Left lobe of liver (tissue), 2 donors: ENCODE data around the gene TMEM80. TPM values are rescaled to one million over a fixed set of nuclear protein-coding genes. Genes with fewer than 3 reads are reported as not detected.
"Not testable (repeated sequence)": the region's sequence is repeated elsewhere in the genome, so short reads cannot be mapped to it uniquely, and the experiment has no call there.

ENCODE experiments used
- ATAC-seq: fragments of 200-7000 bp; cut with Tn5 transposase; one replicate; pipeline ENCODE4 v1.9.1; 2020; ENCODE audit warnings: mild to moderate bottlenecking, moderate library complexity
- DNase-seq: peaks from one replicate; pipeline ENCODE4 v3.0.0-alpha.2; 2020; ENCODE audit warnings: low spot score
- total RNA-seq: library from RNA; stranded (reverse); gene quantifications from one replicate; pipeline ENCODE4 v1.2.1, GENCODE V29; 2021
- donor health status: DM: no; HTN: no; CAD: no; lungs with moderate emphysema.
- donor health status: DM: no; HTN: yes; CAD: no.

TMEM80 gene
- total RNA-seq, 1 donor from 2014 or later, result 16.8 TPM

DNA sequence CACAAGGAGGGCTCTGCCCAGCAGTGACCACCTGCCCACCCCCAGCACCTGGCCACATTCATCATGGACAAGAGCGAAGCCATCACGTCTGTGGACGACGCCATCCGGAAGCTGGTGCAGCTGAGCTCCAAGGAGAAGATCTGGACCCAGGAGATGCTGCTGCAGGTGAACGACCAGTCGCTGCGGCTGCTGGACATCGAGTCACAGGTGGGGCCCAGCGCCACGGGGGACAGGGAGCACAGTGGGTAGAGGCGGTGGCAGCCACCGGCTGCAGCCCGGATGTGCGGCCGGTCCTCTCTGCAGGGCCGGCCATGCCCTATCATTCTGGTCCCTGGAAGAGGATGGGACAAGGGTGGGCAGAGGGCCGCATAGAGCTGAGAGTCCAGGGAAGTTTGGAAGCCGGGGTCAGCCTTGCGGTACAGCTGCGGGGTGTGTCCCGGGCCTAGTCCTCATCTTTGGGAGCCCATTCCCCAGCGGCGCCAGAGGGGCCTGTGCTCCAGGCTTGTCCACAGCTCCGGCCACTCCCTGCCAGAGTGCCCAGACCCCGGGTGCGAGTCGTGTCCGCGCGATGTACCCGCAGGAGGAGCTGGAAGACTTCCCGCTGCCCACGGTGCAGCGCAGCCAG is 24.5 kb downstream of the TMEM80 start:
- DNase-seq, result no peak
- ATAC-seq, result peak; percentile 3

DNA sequence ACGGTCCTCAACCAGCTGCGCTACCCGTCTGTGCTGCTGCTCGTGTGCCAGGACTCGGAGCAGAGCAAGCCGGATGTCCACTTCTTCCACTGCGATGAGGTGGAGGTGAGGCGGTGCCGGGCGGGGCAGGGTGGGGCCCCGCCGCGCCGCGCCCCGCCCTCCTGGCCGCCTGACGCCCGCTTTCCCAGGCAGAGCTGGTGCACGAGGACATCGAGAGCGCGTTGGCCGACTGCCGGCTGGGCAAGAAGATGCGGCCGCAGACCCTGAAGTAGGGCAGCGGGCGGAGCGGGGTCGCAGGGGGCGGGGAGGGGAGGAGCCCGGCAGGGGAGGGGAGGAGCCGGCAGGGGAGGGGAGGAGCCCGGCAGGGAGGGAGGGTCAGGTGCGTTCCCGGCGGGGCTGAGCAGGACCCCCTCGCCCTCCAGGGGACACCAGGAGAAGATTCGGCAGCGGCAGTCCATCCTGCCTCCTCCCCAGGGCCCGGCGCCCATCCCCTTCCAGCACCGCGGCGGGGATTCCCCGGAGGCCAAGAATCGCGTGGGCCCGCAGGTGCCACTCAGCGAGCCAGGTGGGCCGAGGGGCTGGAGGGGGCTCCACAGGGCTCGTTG is 25.1 kb downstream of the TMEM80 start:
- ATAC-seq, result peak; percentile 73

DNA sequence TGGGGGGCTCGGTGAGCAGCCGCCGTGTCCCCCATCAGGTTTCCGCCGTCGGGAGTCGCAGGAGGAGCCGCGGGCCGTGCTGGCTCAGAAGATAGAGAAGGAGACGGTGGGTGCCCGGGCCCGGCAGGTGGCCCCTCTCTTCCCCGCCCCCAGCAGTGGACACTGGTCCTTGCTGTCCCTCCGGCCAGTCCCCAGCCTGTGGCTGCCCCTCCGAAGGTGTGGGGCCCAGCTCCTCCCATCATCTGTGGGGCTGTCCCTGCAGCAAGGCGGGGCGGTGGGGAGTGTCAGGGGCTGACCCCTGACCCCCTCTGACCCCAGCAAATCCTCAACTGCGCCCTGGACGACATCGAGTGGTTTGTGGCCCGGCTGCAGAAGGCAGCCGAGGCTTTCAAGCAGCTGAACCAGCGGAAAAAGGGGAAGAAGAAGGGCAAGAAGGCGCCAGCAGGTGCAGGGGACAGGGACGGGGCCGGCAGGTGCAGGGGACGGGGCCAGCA is 25.7 kb downstream of the TMEM80 start:
- no peak for DNase-seq
- no peak for ATAC-seq

More for the DNA sequence above, 25.1 kb downstream of the TMEM80 start:
- peak; percentile 75 for DNase-seq

DNA sequence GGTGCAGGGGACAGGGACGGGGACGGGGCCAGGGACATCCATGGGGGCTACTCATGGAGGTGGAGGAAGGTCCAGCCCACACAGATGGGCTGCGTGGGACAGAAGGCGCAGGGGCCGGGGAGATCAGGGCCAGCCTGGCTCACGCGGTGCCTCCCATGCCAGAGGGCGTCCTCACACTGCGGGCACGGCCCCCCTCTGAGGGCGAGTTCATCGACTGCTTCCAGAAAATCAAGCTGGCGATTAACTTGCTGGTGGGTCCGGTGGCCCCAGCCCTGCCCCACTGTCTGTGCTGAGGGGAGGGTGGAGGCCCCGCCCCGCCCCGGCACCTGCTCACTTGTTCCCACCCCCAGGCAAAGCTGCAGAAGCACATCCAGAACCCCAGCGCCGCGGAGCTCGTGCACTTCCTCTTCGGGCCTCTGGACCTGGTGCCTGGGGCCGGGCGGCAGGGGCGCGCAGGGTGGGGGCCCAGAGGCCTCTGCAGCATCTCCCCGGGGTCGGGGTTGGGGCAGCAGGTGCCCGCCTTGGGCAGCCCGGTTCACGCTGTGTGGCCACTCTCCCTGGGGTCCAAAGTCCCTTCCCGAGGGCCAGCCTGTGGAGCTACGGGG is 26.2 kb downstream of the TMEM80 start:
- ATAC-seq (peak; percentile 33), DNase-seq (no peak)

DNA sequence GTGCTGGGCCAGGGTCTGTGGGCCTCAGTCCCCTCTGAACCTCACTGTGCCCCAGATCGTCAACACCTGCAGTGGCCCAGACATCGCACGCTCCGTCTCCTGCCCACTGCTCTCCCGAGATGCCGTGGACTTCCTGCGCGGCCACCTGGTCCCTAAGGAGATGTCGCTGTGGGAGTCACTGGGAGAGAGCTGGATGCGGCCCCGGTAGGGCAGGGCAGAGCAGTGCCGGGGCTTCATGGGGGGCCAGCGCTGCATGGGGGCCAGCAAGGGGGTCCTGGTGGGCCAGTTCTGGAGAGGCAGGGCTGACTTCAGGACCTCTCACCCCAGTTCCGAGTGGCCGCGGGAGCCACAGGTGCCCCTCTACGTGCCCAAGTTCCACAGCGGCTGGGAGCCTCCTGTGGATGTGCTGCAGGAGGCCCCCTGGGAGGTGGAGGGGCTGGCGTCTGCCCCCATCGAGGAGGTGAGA is 26.8 kb downstream of the TMEM80 start:
- ATAC-seq, result peak; percentile 3
- no peak for DNase-seq

DNA sequence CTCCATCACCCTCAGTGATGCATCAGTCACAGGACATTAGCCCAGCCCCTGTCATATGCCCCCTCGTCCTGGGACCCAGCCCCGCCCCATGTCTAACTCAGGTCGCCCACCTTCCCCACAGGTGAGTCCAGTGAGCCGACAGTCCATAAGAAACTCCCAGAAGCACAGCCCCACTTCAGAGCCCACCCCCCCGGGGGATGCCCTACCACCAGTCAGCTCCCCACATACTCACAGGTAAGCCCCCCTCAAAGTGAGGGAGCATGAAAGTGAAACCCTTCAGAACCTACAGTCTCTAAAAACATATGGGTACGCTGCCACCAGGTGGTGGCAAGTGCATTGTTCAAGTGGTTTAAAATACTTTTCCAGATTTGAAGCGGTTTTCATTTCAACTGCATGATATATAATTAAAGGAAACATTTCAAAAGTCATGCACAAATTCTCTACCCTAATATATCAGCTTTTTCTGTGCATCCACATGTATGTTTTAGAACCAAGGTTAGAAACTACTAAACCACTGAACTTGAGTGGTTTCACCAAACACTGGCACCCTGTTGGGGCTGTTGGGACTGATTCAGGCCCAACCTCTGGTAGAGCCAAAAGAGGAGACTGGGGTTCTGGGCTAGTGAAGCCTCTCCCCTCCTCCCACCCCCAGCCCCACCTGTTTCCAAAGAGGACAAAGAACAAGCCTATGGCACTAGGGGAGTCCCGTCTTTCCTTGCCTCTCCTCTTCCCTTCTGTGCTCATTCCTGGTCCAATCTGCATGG is 27.7 kb downstream of the TMEM80 start:
- ATAC-seq (peak; percentile 8), DNase-seq (peak; percentile 51)

DNA sequence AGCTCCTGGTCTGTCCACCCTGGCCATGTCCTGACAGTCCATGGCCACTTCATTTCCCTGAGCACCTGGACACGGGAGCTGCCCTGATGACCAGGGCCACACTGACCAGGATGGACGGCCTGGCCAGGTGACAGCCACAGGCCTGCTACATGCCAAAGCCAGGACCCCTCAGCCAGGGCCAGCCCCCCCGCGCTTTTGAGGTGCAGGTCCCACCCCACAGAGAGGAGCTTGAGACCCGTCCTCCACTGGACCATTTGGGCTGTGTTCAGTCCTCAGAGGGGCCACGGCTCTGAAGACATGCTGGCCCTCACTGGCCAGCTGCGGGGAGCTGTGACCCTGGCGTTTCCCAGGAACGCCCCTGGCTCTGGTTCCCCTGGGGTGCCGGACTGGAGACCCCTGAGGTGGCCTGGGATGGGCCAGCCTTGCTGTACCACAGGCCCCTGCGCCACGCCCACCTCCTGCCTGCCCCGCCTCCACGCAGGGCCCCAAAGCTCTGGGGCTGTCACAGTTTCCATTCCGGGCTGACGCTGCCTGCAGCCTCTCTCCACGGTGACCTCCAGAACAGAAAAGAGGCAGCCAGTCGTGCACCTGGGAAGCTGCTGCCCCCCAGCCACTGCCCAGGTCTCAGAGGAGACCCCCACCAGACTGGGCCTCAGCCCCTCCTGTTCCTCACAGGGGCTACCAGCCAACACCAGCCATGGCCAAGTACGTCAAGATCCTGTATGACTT is 28.6 kb downstream of the TMEM80 start:
- ATAC-seq (no peak), DNase-seq (no peak)

DNA sequence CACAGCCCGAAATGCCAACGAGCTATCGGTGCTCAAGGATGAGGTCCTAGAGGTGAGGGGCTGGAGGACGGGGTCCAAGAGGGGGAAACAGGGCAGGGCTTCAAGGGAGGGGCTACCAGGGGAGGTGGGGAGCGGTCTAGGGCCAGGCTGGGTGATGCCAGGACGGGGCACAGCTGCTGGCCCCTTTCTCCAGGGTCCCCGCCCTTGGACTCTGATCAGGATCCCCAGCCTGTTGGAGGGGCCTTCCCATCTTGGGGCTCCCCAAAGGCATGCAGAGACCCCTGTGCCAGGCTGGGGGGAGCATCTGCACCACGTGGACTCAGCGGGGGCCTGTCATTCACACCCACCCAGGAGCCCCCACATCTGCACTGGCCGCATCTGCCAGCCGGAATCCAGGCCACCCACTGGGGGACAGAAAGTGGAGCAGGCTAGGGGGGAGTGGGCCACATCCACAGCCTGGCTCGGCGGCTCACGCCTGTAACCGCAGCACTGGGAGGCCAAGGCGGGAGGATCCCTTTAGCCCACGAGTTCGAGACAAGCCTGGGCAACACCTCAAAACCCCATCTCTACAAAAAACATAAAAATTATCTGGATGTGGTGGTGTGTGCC is 29.3 kb downstream of the TMEM80 start:
- DNase-seq (no peak), ATAC-seq (no peak)

DNA sequence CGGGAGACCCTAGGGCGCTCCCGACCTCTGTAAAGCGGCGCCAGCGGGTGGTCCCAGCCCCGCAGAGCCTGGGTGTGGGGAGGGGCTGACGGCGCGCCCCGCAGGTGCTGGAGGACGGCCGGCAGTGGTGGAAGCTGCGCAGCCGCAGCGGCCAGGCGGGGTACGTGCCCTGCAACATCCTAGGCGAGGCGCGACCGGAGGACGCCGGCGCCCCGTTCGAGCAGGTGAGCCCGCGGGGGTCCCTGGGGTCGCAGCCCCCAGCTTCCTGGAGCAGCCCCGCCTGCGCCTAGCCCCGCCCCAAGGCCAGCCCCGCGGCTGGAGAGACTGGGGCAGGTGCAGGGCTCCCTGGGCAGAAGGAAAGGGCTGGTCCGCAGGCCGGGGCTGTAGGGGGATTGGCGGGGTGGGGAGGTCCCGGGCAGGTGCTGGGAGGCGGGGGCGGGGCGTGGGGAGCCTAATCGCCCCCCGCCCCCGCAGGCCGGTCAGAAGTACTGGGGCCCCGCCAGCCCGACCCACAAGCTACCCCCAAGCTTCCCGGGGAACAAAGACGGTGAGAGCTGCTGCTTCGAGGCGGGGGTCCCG is 30.1 kb downstream of the TMEM80 start:
- no peak for ATAC-seq
- DNase-seq, result no peak

DNA sequence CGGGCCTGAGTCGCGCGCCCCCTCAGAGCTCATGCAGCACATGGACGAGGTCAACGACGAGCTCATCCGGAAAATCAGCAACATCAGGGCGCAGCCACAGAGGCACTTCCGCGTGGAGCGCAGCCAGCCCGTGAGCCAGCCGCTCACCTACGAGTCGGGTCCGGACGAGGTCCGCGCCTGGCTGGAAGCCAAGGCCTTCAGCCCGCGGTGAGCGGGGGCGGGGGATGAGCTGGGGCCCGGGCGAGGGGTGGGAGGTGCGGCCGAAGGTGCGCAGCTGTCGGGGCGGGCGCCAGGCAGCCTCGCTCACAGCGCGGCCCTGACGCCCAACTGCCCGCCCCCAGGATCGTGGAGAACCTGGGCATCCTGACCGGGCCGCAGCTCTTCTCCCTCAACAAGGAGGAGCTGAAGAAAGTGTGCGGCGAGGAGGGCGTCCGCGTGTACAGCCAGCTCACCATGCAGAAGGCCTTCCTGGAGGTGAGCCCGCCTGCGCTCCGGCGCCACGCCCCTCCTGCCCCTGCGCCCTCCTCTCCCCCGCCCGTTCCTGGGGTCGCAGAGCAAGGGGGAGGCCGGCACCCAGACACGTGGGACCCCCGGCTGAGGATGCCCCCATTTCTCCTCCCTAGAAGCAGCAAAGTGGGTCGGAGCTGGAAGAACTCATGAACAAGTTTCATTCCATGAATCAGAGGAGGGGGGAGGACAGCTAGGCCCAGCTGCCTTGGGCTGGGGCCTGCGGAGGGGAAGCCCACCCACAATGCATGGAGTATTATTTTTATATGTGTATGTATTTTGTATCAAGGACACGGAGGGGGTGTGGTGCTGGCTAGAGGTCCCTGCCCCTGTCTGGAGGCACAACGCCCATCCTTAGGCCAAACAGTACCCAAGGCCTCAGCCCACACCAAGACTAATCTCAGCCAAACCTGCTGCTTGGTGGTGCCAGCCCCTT is 30.9 kb downstream of the TMEM80 start:
- DNase-seq, result peak; percentile 62

DNA sequence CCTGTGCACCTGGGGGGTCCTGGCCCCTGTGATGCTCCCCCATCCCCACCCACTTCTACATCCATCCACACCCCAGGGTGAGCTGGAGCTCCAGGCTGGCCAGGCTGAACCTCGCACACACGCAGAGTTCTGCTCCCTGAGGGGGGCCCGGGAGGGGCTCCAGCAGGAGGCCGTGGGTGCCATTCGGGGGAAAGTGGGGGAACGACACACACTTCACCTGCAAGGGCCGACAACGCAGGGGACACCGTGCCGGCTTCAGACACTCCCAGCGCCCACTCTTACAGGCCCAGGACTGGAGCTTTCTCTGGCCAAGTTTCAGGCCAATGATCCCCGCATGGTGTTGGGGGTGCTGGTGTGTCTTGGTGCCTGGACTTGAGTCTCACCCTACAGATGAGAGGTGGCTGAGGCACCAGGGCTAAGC is 31.7 kb downstream of the TMEM80 start:
- DNase-seq (no peak), ATAC-seq (peak; percentile 3)

More for the DNA sequence above, 30.9 kb downstream of the TMEM80 start:
- ATAC-seq, result no peak

DNA sequence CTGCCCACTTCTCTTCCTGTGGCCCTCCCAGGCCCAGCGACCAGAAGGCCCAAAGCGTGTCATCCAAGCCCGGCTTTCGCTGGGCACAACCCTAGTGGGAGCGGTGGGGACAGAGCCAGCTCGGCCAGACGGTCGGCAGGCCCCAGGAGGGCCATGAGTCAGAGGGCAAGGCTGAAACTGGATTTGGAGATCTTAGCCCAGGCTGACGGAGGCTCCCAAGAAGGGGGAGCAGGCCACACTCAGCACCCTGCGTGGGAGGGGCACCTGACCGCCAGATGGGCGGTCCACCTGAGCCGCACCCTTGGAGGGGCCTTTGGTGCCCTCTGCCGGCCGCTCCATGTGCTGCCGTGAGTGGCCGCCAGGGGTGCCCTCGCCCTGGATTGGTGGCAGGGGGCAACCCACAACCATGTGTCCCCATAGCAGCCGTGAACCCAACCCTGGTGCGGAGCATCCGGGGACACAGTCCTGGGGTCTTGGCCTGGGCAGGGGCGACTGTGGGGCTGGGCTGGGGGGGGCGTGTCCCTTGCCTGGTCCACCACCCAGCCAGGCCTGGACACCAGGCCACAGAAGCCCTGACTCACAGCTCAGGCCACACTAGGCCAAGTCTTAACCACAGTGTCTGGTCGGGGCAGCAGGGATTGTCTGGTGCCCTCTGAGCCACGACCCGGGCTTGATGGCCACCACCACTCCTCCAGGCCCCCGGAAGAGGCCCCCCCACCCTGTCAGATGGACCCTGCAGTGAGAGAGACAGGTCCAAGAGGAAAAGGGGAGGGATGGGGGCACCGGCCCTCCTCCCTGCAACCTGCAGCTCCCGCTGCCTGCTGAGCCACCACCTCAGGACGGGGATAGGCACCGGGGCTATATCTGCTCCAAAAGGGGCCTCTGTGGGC is 32.5 kb downstream of the TMEM80 start:
- ATAC-seq, result peak; percentile 87
- DNase-seq, result peak; percentile 85

DNA sequence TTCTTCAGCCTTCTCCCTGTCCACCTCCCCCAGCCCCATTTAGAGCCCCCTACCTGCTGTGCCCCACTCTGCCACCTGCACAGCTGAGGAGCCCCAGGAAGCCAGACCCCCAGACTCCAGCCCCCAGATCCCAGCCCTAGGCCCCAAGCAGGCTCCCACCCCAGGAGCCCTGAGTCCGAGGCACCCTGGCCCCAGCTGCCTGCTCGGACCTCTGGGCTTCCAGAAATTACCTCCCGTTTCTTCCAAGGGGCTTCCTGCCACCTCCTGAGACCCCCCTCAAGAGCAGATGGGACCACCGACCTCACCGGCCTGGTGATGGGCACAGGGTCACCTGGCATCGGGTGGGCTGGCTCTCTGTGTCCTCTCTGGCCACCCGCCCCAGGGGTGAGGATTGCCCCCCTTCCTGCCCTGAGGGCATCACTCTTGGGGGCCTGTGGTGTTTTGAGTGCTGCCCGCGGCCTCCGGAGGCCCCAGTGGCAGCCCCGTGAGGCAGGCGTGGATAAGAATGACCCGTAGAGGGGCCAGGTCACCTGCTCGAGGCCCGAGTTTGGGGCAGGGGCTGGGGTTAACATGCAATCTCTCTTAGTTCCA is 33.4 kb downstream of the TMEM80 start:
- DNase-seq (peak; percentile 52), ATAC-seq (peak; percentile 1)

DNA sequence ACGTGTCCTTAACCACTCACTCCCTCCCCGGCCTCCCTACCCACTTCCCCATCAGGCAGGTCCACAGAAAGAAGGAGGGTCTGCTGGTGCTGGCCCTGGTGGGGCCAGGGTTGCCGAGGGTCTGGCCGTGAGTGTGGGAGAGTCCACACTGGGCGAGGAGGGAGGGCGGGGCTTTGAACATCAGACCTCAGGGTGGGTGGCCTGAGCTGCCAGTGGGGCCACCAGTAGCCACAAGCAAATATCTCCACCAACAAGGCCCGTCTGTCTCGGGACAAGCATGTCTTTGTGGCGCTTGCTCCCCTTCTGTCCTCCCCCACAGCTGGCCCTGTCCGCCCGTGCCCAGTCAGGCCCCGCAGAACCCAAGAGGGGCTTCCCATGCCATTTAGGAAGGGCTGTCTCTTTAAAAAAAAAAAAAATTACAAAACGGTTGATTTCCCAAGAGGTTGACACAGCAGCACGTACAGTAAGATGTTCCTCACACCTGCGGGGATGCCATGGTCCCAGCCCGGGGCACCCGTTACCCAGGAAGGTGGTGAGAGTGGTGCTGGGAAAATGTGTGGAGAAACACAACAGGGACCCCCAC is 34.0 kb downstream of the TMEM80 start:
- DNase-seq (peak; percentile 56), ATAC-seq (peak; percentile 9)

DNA sequence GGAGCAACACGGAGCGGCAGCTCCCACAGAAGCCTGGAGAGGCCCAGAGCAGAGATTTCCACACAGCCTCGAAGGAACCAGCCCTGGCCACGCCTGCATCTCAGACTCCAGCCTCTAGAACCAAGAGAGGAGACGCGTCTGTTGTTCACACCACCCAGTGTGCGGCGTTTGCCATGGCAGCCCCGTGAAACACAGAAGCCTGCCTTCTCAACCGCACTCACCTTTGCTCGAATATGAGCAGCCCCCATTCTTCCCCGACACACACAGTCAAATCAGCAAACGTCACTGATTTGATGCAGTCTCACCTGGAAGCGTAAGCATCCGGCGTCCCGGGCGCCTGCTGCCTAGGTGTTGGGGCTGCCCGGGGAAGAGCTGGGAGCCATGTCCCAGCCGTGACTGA is 37.5 kb downstream of the TMEM80 start:
- no peak for DNase-seq
- ATAC-seq, result no peak

DNA sequence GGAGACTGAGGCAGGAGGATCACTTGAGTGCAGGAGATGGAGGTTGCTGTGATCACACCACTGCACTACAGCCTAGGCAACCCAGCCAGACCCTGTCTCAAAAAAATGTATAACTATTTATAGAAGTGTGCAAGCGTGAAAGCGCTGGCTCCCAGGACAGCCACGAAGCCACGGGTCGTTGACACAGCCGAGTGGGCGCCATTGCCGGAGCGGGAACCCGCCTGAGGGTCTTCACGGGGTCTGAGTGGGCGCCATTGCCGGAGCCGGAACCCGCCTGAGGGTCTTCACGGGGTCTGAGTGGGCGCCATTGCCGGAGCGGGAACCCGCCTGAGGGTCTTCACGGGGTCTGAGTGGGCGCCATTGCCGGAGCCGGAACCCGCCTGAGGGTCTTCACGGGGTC is 38.9 kb downstream of the TMEM80 start:
- DNase-seq, ATAC-seq: not testable (repeated sequence)

DNA sequence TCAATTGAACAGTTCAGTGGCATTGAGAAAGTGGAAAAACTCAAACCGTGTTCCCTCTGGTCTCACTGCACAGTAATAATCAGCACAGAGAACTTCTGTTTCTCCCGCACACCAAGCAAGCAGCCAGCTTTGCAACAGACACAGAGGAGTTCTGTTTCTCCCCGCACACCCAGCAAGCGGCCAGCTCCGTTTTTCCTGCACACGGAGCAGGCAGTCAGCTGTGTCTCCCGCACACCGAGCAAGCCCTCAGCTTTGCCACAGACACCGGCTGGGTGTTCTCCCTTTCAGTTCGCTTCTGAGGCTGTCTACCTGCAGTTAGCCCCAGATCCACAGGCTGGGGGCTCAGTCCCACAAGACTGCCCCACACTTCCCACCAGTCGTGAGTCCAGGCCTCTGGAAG is 41.8 kb downstream of the TMEM80 start:
- DNase-seq (no peak), ATAC-seq (no peak)
